Activated CD4-positive, alpha-beta T cell treated with anti-CD3 and anti-CD28 coated beads, Interleukin-2, amount 50 U/mL, for 4 hours (primary cell): ENCODE measurements around the gene APP.

Experiments used
- DNase-seq, 2 experiments: peaks; one replicate each; pipeline ENCODE4 v3.0.0-alpha.2; 2020

Gene APP

DNA sequence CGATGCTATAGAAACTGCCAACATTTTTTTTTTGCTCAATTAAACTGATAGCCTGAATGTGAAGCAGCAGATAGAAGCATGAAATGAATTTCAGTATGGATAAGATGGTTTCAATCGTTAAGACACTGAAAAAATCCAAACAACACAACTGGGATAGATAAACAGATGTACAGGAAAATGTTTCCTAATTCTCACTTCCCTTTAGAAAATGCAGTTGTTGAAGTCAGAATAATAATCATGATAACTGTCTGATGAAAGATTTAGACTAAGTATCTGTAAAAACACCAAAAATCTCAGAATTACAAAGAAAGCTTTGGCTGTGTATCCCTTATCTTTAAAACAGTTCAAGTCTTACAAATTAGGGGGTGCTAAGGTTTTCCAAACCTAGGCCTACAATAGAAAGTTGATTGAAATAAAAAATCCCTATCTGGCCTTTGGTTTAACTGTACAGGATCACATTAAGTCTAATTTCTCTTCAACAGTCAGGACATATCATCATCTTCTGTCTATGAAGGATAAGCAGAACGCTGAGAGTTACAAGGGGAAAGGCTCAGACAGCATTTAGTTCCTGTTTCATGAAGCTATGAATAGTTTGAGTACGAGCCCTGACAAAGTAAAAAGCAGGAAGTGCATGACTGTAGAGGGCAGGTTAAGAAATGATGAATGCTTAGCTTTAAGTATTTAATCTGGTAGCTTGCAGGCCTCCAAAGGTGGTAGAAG is 203.2 kb downstream of the APP start:
- no peak for DNase-seq

- DNase-seq = no peak
These were observed 204.4 kb downstream of the APP start for GRCh38 chr21:25965951-25966707.

- no peak for DNase-seq
These were observed 205.6 kb downstream of the APP start for GRCh38 chr21:25964926-25965325.

- no peak for DNase-seq
These were observed 206.6 kb downstream of the APP start for GRCh38 chr21:25964015-25964414.

- no peak for DNase-seq
These were observed 207.4 kb downstream of the APP start for GRCh38 chr21:25963181-25963580.

DNA sequence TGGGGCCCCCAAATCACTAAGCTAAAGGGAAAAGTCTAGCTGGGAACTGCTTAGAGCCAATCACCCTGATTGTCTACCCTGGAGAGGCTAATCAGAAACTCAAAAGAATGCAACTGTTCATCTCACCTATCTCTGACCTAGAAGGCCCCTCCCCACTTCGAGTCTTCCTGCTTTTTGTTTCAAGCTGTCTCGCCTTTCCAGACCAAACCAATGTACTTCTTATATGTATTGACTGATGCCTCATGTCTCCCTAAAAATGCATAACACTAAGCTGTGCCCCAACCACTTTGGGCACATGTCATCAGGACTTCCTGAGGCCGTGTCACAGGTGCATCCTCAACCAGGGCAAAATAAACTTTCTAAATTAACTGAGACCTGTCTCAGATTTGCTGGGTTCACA is 209.5 kb downstream of the APP start:
- DNase-seq = no peak

DNA sequence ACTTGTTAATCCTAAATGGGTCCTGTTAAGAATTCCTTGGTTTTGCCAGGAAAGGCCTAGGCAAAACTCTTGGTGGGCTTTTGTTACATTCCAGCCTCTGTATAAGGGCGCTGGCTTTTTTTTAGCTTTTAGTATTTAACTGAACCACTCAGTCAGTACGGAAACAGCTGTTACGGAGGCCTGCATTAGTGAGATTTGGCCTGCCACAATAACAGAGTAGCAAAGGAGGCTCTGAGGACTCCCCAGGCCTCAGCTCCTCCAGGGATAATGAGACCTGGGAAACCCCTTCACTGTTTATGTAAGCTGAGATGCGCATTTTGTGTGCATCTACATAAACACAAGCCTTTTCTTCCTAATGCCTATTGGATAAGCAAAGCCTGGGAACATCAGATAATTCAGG is 210.2 kb downstream of the APP start:
- no peak for DNase-seq

GRCh38 chr21:25959799-25960198 is 210.8 kb downstream of the APP start:
- no peak for DNase-seq

DNA sequence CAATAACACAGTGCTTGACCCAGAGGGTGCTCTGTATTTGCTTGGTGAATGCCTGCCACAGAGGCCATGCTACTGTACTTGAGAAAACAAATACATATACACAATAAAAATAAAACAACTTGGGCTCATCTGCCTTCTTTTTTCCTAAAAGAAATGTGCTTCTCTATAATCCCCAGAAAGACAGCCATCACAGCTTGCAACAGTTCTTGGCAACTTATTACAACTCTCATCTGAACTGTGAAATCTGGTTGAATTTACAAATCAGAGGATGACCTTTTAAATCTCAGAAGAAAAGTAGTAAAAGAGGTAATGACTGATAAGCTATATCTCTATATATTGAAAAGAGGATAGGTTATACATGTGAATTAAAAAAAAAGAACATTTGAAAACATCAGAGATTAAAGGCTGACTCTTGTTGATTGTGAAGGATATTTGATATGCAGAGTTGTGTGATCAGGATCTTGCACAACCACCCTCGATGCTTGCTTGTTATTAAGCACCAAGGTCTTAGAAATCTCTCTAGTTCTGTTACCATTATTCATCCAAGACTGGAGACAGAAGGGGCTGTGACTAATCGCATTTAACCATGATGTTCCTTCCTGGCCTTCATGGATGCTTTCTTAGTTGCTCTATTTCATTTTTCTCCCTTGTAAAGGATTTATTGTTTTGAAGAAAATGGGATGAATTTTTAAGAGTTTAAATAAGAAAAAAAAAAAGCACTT is 213.4 kb downstream of the APP start:
- DNase-seq = no peak

DNA sequence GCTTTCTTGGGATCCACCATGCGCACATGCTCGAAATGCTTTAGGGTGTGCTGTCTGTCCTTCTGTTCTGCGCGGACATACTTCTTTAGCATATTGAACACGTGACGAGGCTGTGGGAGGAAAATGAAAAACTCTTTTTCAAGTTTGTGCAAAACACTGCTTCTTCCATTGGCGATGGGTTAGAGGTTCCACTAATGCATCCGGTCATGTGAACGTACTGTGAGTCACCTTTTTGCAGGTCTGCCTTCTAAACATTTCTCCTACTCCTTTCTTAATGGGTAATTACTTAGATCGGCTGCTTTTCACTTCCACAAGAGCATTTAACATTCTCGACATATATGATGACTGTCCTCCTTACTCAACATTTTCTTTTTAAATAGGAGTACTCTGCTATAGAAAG is 214.9 kb downstream of the APP start:
- DNase-seq = no peak

DNA sequence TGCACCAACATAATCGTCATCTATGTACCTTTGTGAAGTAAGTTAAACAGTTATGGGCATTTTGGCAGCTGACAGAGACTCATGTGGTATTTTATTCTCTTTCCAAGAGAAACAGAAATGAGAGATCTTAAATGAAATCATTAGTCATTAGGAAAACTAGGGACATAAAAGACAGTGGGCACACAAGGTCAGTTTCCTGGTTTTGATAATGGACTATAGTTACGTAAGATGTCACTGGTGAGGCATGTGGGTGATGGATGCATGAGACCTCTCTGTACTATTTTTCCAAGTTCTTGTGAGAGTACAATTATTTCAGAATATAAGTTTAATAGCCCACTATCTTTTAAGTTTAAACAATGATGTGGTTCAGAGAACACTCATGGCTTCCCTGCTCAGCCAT is 216.9 kb downstream of the APP start:
- DNase-seq = no peak

GRCh38 chr21:25953196-25953595 is 217.4 kb downstream of the APP start:
- DNase-seq = no peak

DNA sequence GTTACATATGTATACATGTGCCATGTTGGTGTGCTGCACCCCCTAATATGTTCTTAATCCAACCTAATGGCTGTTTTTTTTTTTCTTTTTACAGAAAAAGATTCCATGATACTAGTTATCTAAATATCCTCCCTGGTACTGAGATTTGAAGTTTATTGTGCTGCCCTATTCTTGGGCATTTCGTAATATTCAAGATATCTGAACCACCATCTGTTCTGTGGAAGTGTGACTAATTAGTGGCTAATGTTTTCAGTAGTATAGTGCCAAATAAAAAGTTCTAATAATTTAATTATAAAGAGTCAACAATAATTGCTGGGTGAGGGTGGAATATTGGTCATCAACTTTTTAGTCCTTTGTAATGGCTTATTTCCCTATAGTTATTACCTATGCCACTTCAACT is 218.3 kb downstream of the APP start:
- DNase-seq = no peak

DNA sequence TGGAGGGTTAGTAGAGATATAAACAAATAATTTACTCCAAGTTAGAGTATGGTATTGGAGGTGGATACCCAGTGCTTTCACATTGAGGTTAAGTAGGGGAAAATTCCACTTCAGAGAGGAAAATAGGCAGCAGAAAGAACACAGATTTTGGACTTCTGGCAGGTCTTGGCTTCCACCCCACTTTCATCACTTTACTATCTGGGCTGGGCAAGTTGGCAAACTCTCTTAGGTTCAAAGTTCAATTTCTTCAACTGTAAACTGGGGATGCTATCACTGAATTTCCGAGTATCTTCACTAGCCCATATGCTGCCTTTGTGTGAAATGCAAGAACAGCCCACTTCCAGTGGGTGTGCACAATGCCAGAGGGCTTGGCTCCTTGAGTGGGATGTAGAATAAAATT is 220.9 kb downstream of the APP start:
- no peak for DNase-seq

DNA sequence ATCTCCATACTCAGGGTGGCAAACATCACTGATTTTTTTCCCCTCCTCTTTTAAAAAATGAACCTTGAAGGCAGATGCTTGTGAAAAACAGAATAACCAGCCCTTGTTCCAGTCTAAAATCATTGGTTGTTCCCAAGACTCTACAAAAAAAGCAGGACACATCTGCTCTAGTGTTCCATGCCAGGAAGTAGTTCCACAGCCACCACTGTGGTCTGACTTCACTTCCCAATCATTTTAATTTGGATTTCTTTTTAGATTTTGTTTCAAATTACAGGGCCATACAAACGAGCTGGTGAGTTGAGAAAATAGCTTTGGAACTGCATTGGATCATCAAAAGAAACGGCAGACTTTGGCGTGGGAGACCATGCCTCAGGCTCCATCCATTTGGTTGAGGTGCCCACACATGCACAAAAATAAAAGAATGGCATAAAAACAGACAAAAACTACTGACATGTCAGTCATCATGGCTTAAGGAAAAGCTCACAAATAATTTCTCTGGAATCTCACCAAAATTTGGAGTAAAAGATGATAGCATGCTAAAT is 225.8 kb downstream of the APP start:
- DNase-seq = no peak

DNA sequence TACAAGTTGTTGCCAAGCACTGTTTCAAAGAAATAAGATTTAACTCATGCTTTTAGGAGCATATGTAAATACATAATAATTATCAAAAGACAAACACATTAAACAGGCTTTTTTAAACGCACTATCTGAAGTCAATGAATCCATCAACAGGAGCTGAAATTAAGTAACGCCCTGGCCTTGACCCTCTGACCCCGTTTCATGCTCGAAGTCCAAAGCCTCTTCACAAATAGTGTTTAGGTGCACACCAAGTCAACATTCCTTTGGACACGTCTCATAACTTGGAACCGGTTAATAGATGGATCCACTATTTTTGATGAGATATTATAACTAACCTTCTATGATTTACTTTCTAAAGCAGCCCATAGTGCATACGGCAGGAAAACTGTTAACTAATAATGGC is 226.5 kb downstream of the APP start:
- DNase-seq = no peak

- DNase-seq = no peak
These were observed 228.4 kb downstream of the APP start for GRCh38 chr21:25942135-25942534.

DNA sequence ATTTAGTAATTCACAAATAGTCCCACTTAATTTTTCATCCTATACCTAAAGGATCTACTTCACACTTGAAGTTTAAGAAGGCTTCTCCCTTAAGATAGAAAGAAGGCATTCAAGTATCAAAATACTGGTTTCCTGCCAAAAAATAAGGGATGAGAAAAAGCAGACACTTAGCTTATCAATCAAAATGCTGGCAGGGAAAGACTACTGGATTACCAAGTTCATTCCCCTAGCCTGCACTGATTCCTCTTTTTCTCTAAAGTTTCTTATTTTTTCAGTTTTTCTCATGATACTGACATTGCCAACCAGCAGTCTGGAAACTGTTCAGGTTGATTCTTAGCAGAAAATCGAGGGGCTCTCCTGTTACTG is 231.2 kb downstream of the APP start:
- DNase-seq = no peak

- no peak for DNase-seq
These were observed 231.7 kb downstream of the APP start for GRCh38 chr21:25938658-25939395.

- no peak for DNase-seq
These were observed 233.8 kb downstream of the APP start for GRCh38 chr21:25936776-25937175.

DNA sequence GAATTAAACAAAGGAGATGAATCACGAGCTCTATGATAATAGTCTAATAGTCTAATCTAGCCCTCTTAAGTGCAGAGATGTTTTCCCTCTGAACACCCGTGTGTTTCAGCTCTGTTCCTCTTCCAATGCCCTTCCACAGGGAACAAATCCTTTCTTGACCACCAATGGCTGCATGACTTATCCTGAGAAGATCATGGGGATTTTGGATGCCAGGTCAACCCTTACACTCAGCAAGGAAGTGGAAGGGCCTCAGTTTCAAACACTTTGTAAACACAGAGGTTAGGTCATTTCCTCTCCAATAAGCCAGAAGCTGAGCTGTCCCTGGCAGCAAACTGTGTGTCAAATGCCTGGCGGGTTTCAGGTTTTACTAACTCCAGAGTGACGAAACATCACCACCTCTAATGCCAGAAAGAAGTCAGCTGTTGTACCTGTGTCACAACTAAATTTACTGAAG is 235.8 kb downstream of the APP start:
- DNase-seq = no peak

- DNase-seq = no peak
These were observed 236.4 kb downstream of the APP start for GRCh38 chr21:25934130-25934529.

DNA sequence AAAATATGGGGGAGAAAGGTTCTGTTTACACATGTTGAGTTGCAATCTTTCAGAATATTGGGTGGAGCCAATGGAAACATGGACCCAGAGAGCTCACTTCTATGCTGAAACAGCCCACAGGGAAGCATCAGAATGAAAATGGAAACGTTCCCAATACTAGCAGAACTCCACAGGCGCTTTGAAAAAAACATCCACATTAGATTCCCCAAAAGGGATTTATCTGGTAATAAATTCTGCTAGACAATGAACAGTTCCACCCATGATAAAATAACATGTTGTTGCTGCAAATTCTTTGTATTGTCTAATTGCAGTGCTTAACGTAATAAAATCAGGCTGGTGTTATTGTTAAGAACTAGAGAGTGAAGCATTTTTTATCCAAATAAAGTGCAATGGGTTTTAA is 238.8 kb downstream of the APP start:
- DNase-seq = no peak
